Measurements from ENCODE around the gene SLC39A11.

SLC39A11 gene

DNA sequence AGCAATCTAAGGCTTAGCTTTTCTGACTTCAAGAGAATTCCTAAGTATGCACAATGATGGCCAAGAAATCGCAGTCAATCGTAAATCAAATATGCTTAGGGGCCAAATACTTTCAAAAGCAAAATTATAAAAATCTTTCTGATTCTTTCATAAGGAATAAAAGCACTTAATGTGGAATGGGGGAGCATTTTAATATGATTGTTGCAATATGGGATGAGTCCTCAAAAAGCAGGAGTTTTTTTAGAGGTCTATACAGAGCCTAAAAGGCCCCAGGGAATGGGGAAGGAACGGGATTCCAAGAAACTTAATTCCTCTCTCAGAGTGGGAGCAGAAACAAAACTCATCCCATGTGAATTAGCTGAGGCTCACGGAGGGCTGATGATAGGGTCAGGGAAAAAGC is 14.7 kb upstream of the SLC39A11 start:
- TF ChIP-seq, protein P1, sequence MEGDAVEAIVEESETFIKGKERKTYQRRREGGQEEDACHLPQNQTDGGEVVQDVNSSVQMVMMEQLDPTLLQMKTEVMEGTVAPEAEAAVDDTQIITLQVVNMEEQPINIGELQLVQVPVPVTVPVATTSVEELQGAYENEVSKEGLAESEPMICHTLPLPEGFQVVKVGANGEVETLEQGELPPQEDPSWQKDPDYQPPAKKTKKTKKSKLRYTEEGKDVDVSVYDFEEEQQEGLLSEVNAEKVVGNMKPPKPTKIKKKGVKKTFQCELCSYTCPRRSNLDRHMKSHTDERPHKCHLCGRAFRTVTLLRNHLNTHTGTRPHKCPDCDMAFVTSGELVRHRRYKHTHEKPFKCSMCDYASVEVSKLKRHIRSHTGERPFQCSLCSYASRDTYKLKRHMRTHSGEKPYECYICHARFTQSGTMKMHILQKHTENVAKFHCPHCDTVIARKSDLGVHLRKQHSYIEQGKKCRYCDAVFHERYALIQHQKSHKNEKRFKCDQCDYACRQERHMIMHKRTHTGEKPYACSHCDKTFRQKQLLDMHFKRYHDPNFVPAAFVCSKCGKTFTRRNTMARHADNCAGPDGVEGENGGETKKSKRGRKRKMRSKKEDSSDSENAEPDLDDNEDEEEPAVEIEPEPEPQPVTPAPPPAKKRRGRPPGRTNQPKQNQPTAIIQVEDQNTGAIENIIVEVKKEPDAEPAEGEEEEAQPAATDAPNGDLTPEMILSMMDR (conservative IDR thresholded peaks at IDR 0.05; ENCODE audit: low read depth, low read length): no peak
- no peak overlapping the region for H3K4me3 ChIP-seq (ENCODE audit: low read length)
- no peak for DNase-seq (ENCODE audit: low read depth)

DNA sequence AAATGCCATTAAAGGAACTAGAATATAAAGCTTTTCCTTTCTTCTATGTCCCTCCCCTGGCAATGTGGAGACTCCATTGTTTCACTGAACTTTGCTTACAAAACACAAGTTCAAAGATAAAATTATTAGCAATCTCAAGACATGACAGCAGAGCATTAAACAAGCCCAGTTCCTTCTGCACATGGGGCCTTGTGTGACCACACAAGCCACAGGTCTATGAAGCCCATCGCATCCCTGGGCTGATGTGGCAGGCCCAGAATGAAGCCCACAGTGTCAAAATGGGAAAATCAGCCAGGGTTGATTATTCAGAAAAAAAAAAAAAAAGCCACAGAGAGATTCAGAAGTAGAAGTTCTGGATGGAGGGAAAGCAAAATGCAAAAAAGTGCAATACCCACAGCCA is 12.9 kb upstream of the SLC39A11 start:
- DNase-seq (ENCODE audit: low read depth): no peak
- TF ChIP-seq, protein P1 (conservative IDR thresholded peaks at IDR 0.05; ENCODE audit: low read depth, low read length): no peak

DNA sequence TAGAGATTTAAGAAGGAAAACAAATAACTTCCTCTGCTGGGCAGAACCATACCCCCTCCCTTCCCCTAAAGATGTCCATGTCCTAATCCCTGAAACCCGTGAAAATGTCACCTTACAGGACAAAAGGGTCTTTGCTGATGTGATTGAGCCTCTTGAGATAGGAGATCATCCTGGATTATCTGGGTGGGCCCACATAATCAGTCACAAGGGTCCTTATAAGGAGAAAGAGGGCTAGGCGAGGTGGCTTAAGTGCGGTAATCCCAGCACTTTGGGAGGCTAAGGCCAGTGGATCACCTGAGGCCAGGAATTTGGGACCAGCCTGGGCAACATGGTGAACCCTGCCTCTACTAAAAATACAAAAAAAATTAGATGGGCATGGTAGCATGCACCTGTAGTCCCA is 12.0 kb upstream of the SLC39A11 start:
- TF ChIP-seq, protein P1 (conservative IDR thresholded peaks at IDR 0.05; ENCODE audit: low read depth, low read length): no peak
- H3K4me3 ChIP-seq (ENCODE audit: low read length): no peak overlapping the region
- no peak for DNase-seq (ENCODE audit: low read depth)

More for the DNA sequence above, 12.9 kb upstream of the SLC39A11 start:
- H3K4me3 ChIP-seq (ENCODE audit: low read length): no peak overlapping the region

DNA sequence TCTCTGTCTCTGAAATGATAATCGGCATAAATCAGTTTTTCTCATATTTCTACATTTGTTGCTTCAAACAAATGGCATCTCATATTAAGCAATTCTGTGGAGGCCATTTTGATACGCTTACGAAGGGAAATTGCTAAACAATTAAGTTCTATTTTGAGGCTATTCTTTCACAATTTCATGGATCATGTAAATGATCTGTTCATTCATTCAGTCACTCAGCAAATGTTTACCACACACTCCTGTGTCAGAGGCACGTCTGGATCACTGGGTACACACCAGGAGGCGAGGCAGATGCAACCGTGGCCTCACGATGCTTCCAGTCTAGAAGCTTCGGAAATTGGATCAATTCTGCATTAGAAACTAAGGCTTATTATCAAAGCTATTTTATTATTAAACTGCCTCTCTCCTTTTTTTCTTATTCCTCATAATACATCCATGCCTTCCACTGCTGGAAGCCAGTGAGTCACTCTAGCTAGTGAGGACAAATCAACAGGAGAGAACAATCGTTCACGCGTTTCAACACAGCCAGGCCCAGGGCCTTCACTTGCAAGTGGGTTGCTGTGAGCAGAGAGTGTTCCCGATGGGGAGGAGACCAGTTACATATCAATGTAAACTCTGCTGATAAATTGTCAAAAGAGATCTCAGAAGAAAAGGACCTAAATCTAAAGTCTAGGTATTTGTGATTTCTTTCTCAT is 11.3 kb upstream of the SLC39A11 start:
- H3K4me3 ChIP-seq (ENCODE audit: low read length): no peak overlapping the region
- TF ChIP-seq, protein P1 (conservative IDR thresholded peaks at IDR 0.05; ENCODE audit: low read depth, low read length): no peak
- DNase-seq (ENCODE audit: low read depth): no peak

DNA sequence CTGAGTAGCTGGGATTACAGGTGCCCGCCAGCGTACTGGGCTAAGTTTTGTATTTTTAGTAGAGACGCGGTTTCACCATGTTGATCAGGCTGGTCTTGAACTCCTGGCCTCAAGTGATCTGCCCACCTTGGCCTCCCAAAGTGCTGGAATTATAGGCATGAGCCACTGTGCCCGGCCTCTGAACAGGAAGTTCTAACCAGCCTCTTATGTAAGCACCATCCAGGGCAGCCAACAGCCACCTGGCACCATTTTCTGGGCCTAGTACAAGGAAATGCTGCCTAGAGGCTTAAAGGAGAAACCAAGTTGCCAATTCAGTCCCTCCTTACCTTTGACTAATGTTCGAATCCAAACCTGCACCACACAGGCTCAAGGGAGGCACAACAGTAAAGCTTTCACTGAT is 8.5 kb upstream of the SLC39A11 start:
- TF ChIP-seq, protein P1 (conservative IDR thresholded peaks at IDR 0.05; ENCODE audit: low read depth, low read length): no peak
- H3K4me3 ChIP-seq (ENCODE audit: low read length): no peak overlapping the region
- no peak for DNase-seq (ENCODE audit: low read depth)

DNA sequence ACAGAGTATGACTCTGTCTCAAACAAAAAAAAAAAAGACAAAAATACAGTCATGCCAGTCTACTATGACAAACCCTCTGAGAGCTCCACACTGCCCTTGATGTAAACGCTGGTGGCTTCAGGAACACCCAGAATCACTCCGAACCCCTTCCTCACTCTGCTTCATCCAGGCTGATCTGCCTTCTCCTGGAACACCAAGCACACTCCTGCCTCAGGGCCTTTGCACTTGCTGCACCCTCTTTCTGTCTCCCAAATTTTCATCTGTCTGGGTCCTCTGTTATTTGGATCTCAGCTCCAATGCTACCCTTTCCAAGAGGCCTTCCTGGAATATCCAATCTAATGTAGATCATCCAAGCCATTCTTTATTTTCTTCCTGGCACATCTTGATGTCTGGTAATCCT is 7.9 kb upstream of the SLC39A11 start:
- no peak for DNase-seq (ENCODE audit: low read depth)
- TF ChIP-seq, protein P1 (conservative IDR thresholded peaks at IDR 0.05; ENCODE audit: low read depth, low read length): no peak
- H3K4me3 ChIP-seq (ENCODE audit: low read length): no peak overlapping the region

DNA sequence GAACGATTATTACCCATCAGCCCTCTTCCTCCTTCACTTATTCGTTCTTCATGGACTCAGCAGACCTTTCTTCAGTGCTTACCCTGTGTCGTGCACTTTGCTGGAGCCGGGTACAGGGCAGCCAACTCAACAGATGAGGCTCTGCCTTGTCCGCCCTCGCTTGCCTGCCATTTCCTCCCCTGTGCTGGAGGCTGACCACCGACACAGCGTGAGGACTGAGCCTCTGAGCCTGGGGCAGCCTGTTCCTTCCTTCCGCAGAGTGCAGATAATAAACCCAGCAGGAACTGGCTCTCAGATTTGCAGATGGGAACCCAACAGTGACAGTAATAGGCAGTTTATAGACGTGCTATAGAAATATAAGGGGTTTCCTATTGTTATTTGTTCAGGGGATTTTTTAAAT is 7.0 kb upstream of the SLC39A11 start:
- TF ChIP-seq, protein P1 (conservative IDR thresholded peaks at IDR 0.05; ENCODE audit: low read depth, low read length): no peak
- no peak overlapping the region for H3K4me3 ChIP-seq (ENCODE audit: low read length)
- no peak for DNase-seq (ENCODE audit: low read depth)
